Liver (tissue), 3 donors: ENCODE measurements around the gene ARIH2.

Experiments used
- CTCF ChIP-seq: fragments of 150-350 bp; IDR thresholded peaks from 2 replicates; pipeline ENCODE4 v1.5.1; 2017; ENCODE audit warnings: improper control_type of control experiment, low read depth, low read length; ENCODE audit not compliant: missing input control
- GABPA ChIP-seq, 2 donors: IDR thresholded peaks in 1 of 2; conservative IDR thresholded peaks in 1 of 2; 2 replicates each; pipeline ENCODE4 v1.6.1; 2016; ENCODE audit warnings: antibody characterized with exemption in 2 of 2, mild to moderate bottlenecking in 1 of 2, moderate library complexity in 1 of 2
- YY1 ChIP-seq: IDR thresholded peaks from 2 replicates; pipeline ENCODE4 v1.6.1; 2016; ENCODE audit warnings: antibody characterized with exemption, mild to moderate bottlenecking
- donor health status: healthy.
- donor health status: healthy.

GRCh38 chr3:49026536-49026935, 107.9 kb downstream of the ARIH2 start:
- no peak for TF ChIP-seq CTCF
- TF ChIP-seq YY1: no peak
- no peak for TF ChIP-seq GABPA (IDR thresholded peaks at IDR 0.05 in 1 of 2, conservative IDR thresholded peaks at IDR 0.05 in 1 of 2)
